Measurements from ENCODE around the gene PSMC6. TPM values are rescaled to one million over a fixed set of nuclear protein-coding genes. Genes with fewer than 3 reads are reported as not detected.

PSMC6 gene
- total RNA-seq, 1 experiment from 2014 or later: 103 TPM

- no CpG with 5 or more reads among the region's 1 CpG for WGBS (ENCODE audit: extremely low coverage, insufficient read length, low lambda C conversion rate)
- no peaks in the 10 kb centered on the region; the same call in 1 of the 2 replicates for H3K4me1 ChIP-seq (ENCODE audit: insufficient read depth, low read length)
These were observed 33.8 kb downstream of the PSMC6 start for GRCh38 chr14:52740751-52741150.

More at GRCh38 chr14:52740751-52741150, 33.8 kb downstream of the PSMC6 start:
- Histone ChIP-seq H4K20me1 (ENCODE audit: control insufficient read depth, insufficient read depth, insufficient read length) (no peaks in the 10 kb centered on the region), H3K23ac (ENCODE audit: insufficient read length, low read depth, low read length) (no peak overlapping the region), H2BK15ac (ENCODE audit: low read depth, low read length) (no peak overlapping the region), H3K9ac (ENCODE audit: extremely low read depth, insufficient read length, low read length) (no peak overlapping the region), H3K79me1 (ENCODE audit: insufficient read depth, low read depth, low read length, poor library complexity, severe bottlenecking) (peaks cover 3% of the 10 kb centered on the region), H2BK5ac (ENCODE audit: insufficient read length, low read length) (no peak overlapping the region), H2BK20ac (ENCODE audit: low read depth, low read length, poor library complexity, severe bottlenecking) (no peak overlapping the region), H3K27me3 (ENCODE audit: insufficient read depth, low read length) (no peaks in the 10 kb centered on the region), H4K91ac (ENCODE audit: insufficient read length, low read depth, low read length) (no peak overlapping the region), H3K9me3 (ENCODE audit: control insufficient read depth, low read depth, low read length) (no peaks in the 10 kb centered on the region), H3K14ac (ENCODE audit: insufficient read depth, low read length) (no peak overlapping the region), H3K18ac (ENCODE audit: insufficient read length, low read depth, low read length) (no peak overlapping the region), H4K8ac (replicated peaks; ENCODE audit: insufficient read length, low read depth, low read length) (no peak overlapping the region), H4K5ac (ENCODE audit: insufficient read length, low read depth, low read length) (no peak overlapping the region), H3K4ac (ENCODE audit: low read depth, low read length) (no peak overlapping the region), H2BK12ac (ENCODE audit: insufficient read length, low read depth, low read length) (no peak overlapping the region), H3K56ac (ENCODE audit: insufficient read length, low read depth, low read length) (no peak overlapping the region), H3K23me2 (ENCODE audit: insufficient read length, low read depth, low read length, poor library complexity, severe bottlenecking) (no peaks in the 10 kb centered on the region), H3K79me2 (ENCODE audit: insufficient read depth, low read length) (peaks cover 9% of the 10 kb centered on the region; the same call in 1 of the 2 replicates), H2BK120ac (ENCODE audit: low read depth, low read length, poor library complexity, severe bottlenecking) (no peak overlapping the region), H3K4me2 (ENCODE audit: insufficient read depth, insufficient read length, low read length) (no peak overlapping the region), H2AFZ (ENCODE audit: low read length) (no peak overlapping the region), H3T11ph (ENCODE audit: low read length) (no peak overlapping the region), H2AK5ac (ENCODE audit: insufficient read length, low read length) (no peak overlapping the region), H3K27ac (ENCODE audit: insufficient read length, low read depth, low read length) (no peak overlapping the region)
- no peak overlapping the region for H3K4me3 Mint-ChIP-seq
- H3K4me1 Mint-ChIP-seq: peaks cover 17 to 21% of the 10 kb centered on the region in 2 experiments
- H3K27ac Mint-ChIP-seq: no peak overlapping the region
- H3K36me3 Mint-ChIP-seq (ENCODE audit: insufficient read depth in 1 of 3, low read depth in 3 of 3): peaks cover 6 to 19% (median 10%) of the 10 kb centered on the region in 3 experiments; a peak in 5 of 7 replicates
- H3K9me3 Mint-ChIP-seq: no peaks in the 10 kb centered on the region
- DNase-seq: no peak
- H3K27me3 Mint-ChIP-seq (ENCODE audit: low read depth): no peaks in the 10 kb centered on the region
- no peak for TF ChIP-seq CTCF (conservative IDR thresholded peaks at IDR 0.05)

Data from H9 (cell line).